Stomach smooth muscle (tissue), 2 donors: Measurements from ENCODE around the gene CERS6.

ENCODE experiments used
- H3K27ac ChIP-seq: one replicate; pipeline ENCODE4 v1.7.0; 2013; ENCODE audit warnings: mild to moderate bottlenecking, low read length, inconsistent platforms
- H3K27me3 ChIP-seq, 2 donors: one replicate each; pipeline ENCODE4 v1.7.0; 2013; ENCODE audit warnings: low read length in 2 of 2; ENCODE audit not compliant: insufficient read depth in 2 of 2, control insufficient read depth in 1 of 2
- H3K36me3 ChIP-seq, 2 donors: one replicate each; pipeline ENCODE4 v1.7.0; 2013; ENCODE audit warnings: low read length in 2 of 2; ENCODE audit not compliant: control insufficient read depth in 2 of 2, insufficient read depth in 2 of 2
- H3K4me1 ChIP-seq: one replicate; pipeline ENCODE4 v1.7.0; 2013; ENCODE audit warnings: low read length; ENCODE audit not compliant: control insufficient read depth, insufficient read depth
- H3K4me3 ChIP-seq, 2 donors: one replicate each; pipeline ENCODE4 v1.7.0; 2013; ENCODE audit warnings: low read length in 2 of 2
- H3K9ac ChIP-seq, 2 donors: one replicate each; pipeline ENCODE4 v1.7.0; 2013; ENCODE audit warnings: low read length in 2 of 2, mild to moderate bottlenecking in 1 of 2
- H3K9me3 ChIP-seq, 2 donors: one replicate each; pipeline ENCODE4 v1.7.0; 2013; ENCODE audit warnings: low read length in 2 of 2; ENCODE audit not compliant: control insufficient read depth in 2 of 2
- donor health status: healthy.
- donor health status: Pancreatic carcinoma.

The CERS6 gene

GRCh38 chr2:168686452-168687191 is 230.6 kb downstream of the CERS6 start:
- no peaks in the 10 kb centered on the region for H3K36me3 ChIP-seq
- H3K9ac ChIP-seq = no peak overlapping the region
- no peak overlapping the region for H3K4me3 ChIP-seq
- H3K9me3 ChIP-seq = no peaks in the 10 kb centered on the region
- H3K27me3 ChIP-seq = no peaks in the 10 kb centered on the region
- peaks cover 12% of the 10 kb centered on the region for H3K4me1 ChIP-seq
- H3K27ac ChIP-seq = no peak overlapping the region

DNA sequence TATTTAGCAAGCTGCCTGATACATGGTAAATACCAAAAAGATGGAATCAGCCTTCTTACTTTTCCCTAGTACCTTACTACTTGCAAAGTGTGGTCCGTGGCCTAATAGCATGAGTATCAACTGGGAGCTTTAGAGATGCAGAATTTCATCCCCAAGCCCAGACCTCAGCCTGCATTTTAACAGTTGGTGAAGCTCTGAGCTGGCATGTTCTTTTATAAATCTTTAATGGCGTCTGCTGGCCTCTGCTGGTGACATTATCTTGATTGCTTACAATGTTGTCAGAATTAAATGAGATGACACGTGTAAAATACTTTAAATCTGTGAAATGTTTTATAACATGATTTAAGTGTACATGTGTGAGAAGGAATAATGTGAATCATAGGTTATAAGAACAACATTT is 231.2 kb downstream of the CERS6 start:
- Histone ChIP-seq H3K4me3 (no peak overlapping the region), H3K27me3 (no peaks in the 10 kb centered on the region), H3K9me3 (no peaks in the 10 kb centered on the region), H3K4me1 (peaks cover 14% of the 10 kb centered on the region), H3K27ac (no peak overlapping the region), H3K36me3 (no peaks in the 10 kb centered on the region), H3K9ac (no peak overlapping the region)

- Histone ChIP-seq H3K4me1 (peaks cover 14% of the 10 kb centered on the region), H3K4me3 (no peak overlapping the region), H3K36me3 (peaks cover 0 to 2% of the 10 kb centered on the region in 2 donors), H3K9me3 (no peaks in the 10 kb centered on the region), H3K27me3 (no peaks in the 10 kb centered on the region), H3K9ac (no peak overlapping the region), H3K27ac (peak overlapping the region; percentile 0)
Measured at GRCh38 chr2:168690381-168690885, 234.4 kb downstream of the CERS6 start.

GRCh38 chr2:168691221-168691620 is 235.1 kb downstream of the CERS6 start:
- Histone ChIP-seq H3K27me3 (no peaks in the 10 kb centered on the region), H3K36me3 (peaks cover 0 to 5% of the 10 kb centered on the region in 2 donors), H3K9ac (no peak overlapping the region), H3K4me3 (peak overlapping the region in 1 of 2 donors; percentile 4), H3K9me3 (no peaks in the 10 kb centered on the region), H3K4me1 (peaks cover 14% of the 10 kb centered on the region), H3K27ac (peak overlapping the region; percentile 0)

DNA sequence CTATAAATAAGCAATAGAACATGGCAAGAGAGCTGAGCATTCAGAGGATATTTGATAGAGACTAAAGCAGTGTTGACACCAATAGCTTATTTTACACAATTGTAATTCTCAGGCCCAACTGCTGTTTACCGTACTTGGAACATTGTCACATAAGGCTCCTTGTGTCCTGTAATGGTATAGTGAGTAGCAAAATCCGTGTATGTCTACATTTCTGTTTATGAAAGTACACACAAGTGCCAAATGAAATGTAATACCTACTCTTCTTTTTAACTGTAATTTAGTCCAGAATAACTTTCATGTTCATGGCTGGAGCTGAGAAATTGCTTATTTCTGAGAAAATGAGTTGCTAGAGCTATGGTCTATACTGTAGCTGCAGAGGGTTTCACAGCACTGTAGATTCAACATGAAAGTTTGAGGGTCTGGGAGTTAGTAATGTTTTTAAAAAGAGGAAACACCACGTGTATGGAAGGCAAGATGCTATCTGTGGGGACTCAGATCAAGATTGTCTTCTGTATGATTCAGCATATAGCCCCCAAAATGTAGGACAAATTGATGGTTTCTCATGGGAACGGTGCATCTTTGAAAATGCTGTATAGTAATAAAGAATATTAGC is 236.2 kb downstream of the CERS6 start:
- Histone ChIP-seq H3K4me3 (no peak overlapping the region), H3K27me3 (no peaks in the 10 kb centered on the region), H3K9ac (no peak overlapping the region), H3K36me3 (peaks cover 0 to 5% of the 10 kb centered on the region in 2 donors), H3K27ac (no peak overlapping the region), H3K4me1 (peaks cover 14% of the 10 kb centered on the region), H3K9me3 (no peaks in the 10 kb centered on the region)

- Histone ChIP-seq H3K4me3 (no peak overlapping the region), H3K27ac (no peak overlapping the region), H3K36me3 (peaks cover 0 to 5% of the 10 kb centered on the region in 2 donors)
Measured at GRCh38 chr2:168694173-168694572, 238.1 kb downstream of the CERS6 start.

GRCh38 chr2:168694866-168695265 is 238.8 kb downstream of the CERS6 start:
- H3K36me3 ChIP-seq = peaks cover 0 to 5% of the 10 kb centered on the region in 2 donors
- no peaks in the 10 kb centered on the region for H3K27me3 ChIP-seq
- H3K4me1 ChIP-seq = peaks cover 19% of the 10 kb centered on the region
- H3K4me3 ChIP-seq = no peak overlapping the region
- no peak overlapping the region for H3K27ac ChIP-seq
- H3K9ac ChIP-seq = no peak overlapping the region
- H3K9me3 ChIP-seq = no peaks in the 10 kb centered on the region

More at GRCh38 chr2:168694173-168694572, 238.1 kb downstream of the CERS6 start:
- Histone ChIP-seq H3K9ac (no peak overlapping the region), H3K27me3 (no peaks in the 10 kb centered on the region), H3K4me1 (peaks cover 18% of the 10 kb centered on the region), H3K9me3 (no peaks in the 10 kb centered on the region)

GRCh38 chr2:168697668-168698121 is 241.6 kb downstream of the CERS6 start:
- H3K4me1 ChIP-seq = peaks cover 9% of the 10 kb centered on the region
- no peak overlapping the region for H3K4me3 ChIP-seq
- peaks cover 0 to 5% of the 10 kb centered on the region in 2 donors for H3K36me3 ChIP-seq
- H3K27ac ChIP-seq = no peak overlapping the region
- H3K9ac ChIP-seq = no peak overlapping the region
- H3K9me3 ChIP-seq = no peaks in the 10 kb centered on the region
- H3K27me3 ChIP-seq = no peaks in the 10 kb centered on the region

GRCh38 chr2:168698969-168699368 is 242.9 kb downstream of the CERS6 start:
- Histone ChIP-seq H3K9ac (no peak overlapping the region), H3K36me3 (peaks cover 0 to 5% of the 10 kb centered on the region in 2 donors), H3K27me3 (no peaks in the 10 kb centered on the region), H3K4me3 (peak overlapping the region in 1 of 2 donors; percentile 2), H3K9me3 (no peaks in the 10 kb centered on the region), H3K4me1 (peaks cover 9% of the 10 kb centered on the region), H3K27ac (peak overlapping the region; percentile 53)

DNA sequence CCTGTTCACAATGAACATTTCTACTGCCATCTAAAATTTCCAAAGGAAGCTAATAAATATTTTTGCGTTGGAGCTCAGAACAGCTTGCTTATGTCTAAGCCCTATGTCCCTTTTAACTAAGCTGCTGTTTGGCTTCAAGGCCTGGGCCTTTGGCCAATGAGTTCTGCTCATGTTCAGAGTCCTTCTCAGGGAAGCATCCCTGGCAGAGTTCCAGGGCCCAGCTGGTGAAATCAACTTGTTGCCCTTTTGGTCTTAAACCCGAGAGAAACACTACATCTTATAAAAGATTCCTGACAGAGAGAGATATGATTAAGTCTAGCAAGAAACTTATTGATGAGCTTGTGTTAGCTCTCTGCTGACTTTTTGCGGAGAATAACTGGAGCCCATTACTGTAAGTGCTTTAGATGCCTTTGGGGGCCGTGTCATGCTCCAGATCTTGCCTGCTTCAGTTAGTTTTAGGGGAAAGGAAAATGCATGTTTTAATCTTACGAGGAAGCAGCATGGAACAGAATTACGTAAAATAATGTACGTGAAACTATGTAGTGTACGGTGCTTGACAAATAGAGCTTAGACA is 243.9 kb downstream of the CERS6 start:
- Histone ChIP-seq H3K27me3 (no peaks in the 10 kb centered on the region), H3K9me3 (no peaks in the 10 kb centered on the region), H3K27ac (peak overlapping the region; percentile 76), H3K4me1 (peaks cover 9% of the 10 kb centered on the region), H3K9ac (no peak overlapping the region), H3K36me3 (peaks cover 0 to 5% of the 10 kb centered on the region in 2 donors), H3K4me3 (peak overlapping the region; percentile 8 to 52)
